Measurements from ENCODE around the gene ANKLE1. TPM values are rescaled to one million over a fixed set of nuclear protein-coding genes. Genes with fewer than 3 reads are reported as not detected.
A peak's percentile ranks its signal among the peaks of the same experiment; 100 is the strongest.

Gene ANKLE1
- total and polyA plus RNA-seq, 10 of the 15 experiments (the other 5 are each of a cell fraction or from before 2014, with no cell fraction given): 2.2 to 17.9 (median 10.9) TPM

GRCh38 chr19:17245535-17245984 is 36.1 kb upstream of the ANKLE1 start, which contains the start of gene NR2F6 (continued):
- TF ChIP-seq EGR1 (IDR thresholded peaks at IDR 0.05; ENCODE audit: borderline replicate concordance in 1 of 2, low read depth in 2 of 2, low read length in 2 of 2) (peak in 1 of 2 experiments; percentile 40; a peak in 2 of 3 replicates), BRCA1 (IDR thresholded peaks at IDR 0.05; ENCODE audit: low read depth, low read length) (no peak), MYB (IDR thresholded peaks at IDR 0.05; ENCODE audit: borderline replicate concordance, low read depth, low read length) (no peak), BMI1 (IDR thresholded peaks at IDR 0.05; ENCODE audit: borderline replicate concordance) (no peak), POLR2AphosphoS2 (IDR thresholded peaks at IDR 0.05; ENCODE audit: low read depth, low read length) (no peak), ZNF384 (IDR thresholded peaks at IDR 0.05; ENCODE audit: borderline replicate concordance, low read depth, low read length) (no peak)

DNA sequence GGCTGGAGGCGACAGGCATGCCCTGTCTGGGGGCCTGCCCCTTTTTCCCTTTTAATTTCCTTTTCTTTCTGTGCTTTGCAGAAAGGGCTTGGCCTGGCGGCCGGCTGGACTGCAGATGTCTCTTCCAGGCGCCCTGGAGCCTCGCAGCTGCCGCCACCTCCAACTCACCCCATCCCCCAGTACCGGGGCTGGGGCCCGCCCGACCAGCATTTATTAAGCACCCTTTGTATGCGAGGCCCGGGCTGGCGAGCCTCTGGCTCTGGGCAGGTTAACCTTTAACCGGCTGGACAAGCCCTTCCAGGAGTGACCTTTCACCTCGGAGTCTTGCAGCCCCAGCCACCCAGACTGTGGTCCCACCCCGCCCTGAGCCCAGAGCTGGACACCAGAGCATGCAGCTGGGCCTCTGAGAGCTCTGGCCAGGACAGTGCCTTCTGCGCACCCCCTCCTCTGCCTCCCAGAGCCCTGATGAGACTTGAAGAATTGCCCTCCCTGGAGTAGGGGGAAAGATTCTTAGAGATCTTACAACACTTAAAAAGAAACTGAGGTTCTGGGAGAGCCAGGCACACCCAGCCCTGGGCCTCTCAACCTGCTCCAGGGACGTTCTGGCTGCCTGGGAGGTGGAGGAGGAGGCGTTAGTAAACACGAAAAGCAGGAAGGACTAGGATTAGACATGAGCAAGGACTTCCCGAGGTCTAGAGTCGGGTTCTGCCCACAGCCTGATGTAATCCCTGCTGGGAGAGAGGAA is 34.8 kb upstream of the ANKLE1 start:
- H2AFZ ChIP-seq (ENCODE audit: control insufficient read depth, low read depth, low read length): peak overlapping the region; percentile 78
- SMC1A ChIA-PET (ENCODE audit: uncharacterized antibody, unreplicated experiment): interaction anchor here (1.4 kb wide), 1 partner anchor 13 kb away, joined by 3 read pairs; no protein-coding TSS in a partner anchor
- CTCF ChIA-PET: interaction anchor here (3.8 kb wide), 1 partner anchor 13 kb away, joined by 17 read pairs; no protein-coding TSS in a partner anchor
- in situ Hi-C loops (cut with MboI) (no loop called here), intact Hi-C loops (cut with micrococcal nuclease; ENCODE audit: unreplicated experiment) (no loop called here)
- no peak for TF ChIP-seq SREBF1 (IDR thresholded peaks at IDR 0.05; ENCODE audit: low read length)
- TF ChIP-seq, protein P1, sequence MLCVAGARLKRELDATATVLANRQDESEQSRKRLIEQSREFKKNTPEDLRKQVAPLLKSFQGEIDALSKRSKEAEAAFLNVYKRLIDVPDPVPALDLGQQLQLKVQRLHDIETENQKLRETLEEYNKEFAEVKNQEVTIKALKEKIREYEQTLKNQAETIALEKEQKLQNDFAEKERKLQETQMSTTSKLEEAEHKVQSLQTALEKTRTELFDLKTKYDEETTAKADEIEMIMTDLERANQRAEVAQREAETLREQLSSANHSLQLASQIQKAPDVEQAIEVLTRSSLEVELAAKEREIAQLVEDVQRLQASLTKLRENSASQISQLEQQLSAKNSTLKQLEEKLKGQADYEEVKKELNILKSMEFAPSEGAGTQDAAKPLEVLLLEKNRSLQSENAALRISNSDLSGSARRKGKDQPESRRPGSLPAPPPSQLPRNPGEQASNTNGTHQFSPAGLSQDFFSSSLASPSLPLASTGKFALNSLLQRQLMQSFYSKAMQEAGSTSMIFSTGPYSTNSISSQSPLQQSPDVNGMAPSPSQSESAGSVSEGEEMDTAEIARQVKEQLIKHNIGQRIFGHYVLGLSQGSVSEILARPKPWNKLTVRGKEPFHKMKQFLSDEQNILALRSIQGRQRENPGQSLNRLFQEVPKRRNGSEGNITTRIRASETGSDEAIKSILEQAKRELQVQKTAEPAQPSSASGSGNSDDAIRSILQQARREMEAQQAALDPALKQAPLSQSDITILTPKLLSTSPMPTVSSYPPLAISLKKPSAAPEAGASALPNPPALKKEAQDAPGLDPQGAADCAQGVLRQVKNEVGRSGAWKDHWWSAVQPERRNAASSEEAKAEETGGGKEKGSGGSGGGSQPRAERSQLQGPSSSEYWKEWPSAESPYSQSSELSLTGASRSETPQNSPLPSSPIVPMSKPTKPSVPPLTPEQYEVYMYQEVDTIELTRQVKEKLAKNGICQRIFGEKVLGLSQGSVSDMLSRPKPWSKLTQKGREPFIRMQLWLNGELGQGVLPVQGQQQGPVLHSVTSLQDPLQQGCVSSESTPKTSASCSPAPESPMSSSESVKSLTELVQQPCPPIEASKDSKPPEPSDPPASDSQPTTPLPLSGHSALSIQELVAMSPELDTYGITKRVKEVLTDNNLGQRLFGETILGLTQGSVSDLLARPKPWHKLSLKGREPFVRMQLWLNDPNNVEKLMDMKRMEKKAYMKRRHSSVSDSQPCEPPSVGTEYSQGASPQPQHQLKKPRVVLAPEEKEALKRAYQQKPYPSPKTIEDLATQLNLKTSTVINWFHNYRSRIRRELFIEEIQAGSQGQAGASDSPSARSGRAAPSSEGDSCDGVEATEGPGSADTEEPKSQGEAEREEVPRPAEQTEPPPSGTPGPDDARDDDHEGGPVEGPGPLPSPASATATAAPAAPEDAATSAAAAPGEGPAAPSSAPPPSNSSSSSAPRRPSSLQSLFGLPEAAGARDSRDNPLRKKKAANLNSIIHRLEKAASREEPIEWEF (IDR thresholded peaks at IDR 0.05; ENCODE audit: insufficient replicate concordance, low read depth, low read length): no peak
- TF ChIP-seq SIX5 (IDR thresholded peaks at IDR 0.05; ENCODE audit: low read depth, low read length, severe bottlenecking): no peak
- H3K4me2 ChIP-seq (ENCODE audit: control insufficient read depth, insufficient read depth): peak overlapping the region; percentile 81
- H3K27me3 ChIP-seq (replicated peaks in 1 of 2; ENCODE audit: control insufficient read depth in 2 of 2, insufficient read depth in 2 of 2, low read length in 1 of 2): no peaks in the 10 kb centered on the region
- BruUV-seq (replicated peaks): no TSS peak
- no peaks in the 10 kb centered on the region for H4K20me1 ChIP-seq (ENCODE audit: control insufficient read depth, insufficient read depth)
- POLR2A ChIA-PET: interaction anchor here (0.6 kb wide), 1 partner anchor 20 kb away, joined by 3 read pairs; the partner anchor contains the start of gene BABAM1
- ATAC-seq (no peak), DNase-seq (ENCODE audit: low read depth, low spot score) (no peak), FAIRE-seq (no peak)
- H3K9ac ChIP-seq (ENCODE audit: control insufficient read depth, insufficient read depth, low read length): peak overlapping the region; percentile 73
- H3K27ac ChIP-seq (ENCODE audit: control insufficient read depth, insufficient read depth): peak overlapping the region; percentile 42; the same call in 1 of the 2 replicates
- H3K79me2 ChIP-seq (ENCODE audit: control insufficient read depth, insufficient read depth, low read length): peaks cover 7% of the 10 kb centered on the region
- no peaks in the 10 kb centered on the region for H3K9me3 ChIP-seq (replicated peaks; ENCODE audit: control insufficient read depth, insufficient read depth, low read length)
- peaks cover 14% of the 10 kb centered on the region for H3K4me1 ChIP-seq (ENCODE audit: control insufficient read depth, insufficient read depth, low read length)
- 27% methylated on average over 21 of the region's 21 CpGs for WGBS (ENCODE audit: insufficient coverage, insufficient replicate concordance, low lambda C conversion rate, missing lambda C conversion rate)
- peak overlapping the region; percentile 68; the same call in 1 of the 2 replicates for H3K4me3 ChIP-seq
- H3K36me3 ChIP-seq (ENCODE audit: control insufficient read depth in 2 of 2, insufficient read depth in 2 of 2, low read length in 1 of 2): no peaks in the 10 kb centered on the region
- RAD21 ChIA-PET (ENCODE audit: unreplicated experiment): no interaction called here

Data from GM12878 (cell line).